HG03354 (cell line): Measurements from ENCODE around the gene SLC6A7.

Source experiments
- ATAC-seq: cut with Tn5 transposase; IDR thresholded peaks from one replicate; pipeline ENCODE4 v1.9.1; 2021; ENCODE audit warnings: mild to moderate bottlenecking; ENCODE audit not compliant: unreplicated experiment, poor library complexity, severe bottlenecking

Gene SLC6A7

DNA sequence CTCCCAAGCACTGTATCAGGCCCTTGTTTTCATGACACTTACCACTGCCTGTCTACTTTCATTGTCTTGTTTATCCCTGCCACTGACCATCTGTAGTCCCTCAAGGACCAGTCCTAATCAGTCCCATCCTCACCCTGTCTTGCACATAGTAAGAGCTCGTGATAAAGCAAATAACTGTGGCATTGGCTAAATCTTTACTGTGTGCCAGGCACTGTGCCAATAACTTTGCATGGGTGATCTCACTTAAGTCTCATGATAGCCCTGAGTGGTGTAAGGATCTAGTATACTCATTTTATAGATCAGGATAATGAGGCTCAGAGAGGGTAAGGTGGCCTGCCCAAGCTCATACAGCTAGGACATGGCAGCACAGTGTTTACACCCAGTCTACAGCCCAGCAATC, 17.7 kb upstream of the SLC6A7 start:
- ATAC-seq: no peak

- ATAC-seq: no peak
Measured at GRCh38 chr5:150172556-150172955, 17.3 kb upstream of the SLC6A7 start.

GRCh38 chr5:150173161-150173560, 16.7 kb upstream of the SLC6A7 start:
- no peak for ATAC-seq

DNA sequence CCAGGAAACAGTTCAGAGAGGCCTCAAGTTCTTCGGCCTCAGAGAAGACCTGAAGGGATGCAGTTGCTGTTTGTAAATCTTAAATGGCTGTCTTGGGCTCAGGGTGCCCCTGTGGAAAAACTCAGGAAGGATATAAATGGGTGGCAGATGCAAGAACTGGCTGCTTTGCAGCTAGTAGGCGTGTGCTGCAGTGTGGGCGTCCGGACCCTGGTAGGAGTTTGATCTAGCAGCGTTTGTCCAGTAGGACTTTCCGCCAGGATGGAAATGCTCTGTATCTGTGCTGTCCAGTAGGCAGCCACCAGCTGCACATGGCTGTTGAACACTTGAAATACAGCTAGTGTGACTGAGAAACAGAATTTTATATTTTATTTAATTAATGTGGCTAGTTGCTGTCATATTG, 15.6 kb upstream of the SLC6A7 start:
- no peak for ATAC-seq

DNA sequence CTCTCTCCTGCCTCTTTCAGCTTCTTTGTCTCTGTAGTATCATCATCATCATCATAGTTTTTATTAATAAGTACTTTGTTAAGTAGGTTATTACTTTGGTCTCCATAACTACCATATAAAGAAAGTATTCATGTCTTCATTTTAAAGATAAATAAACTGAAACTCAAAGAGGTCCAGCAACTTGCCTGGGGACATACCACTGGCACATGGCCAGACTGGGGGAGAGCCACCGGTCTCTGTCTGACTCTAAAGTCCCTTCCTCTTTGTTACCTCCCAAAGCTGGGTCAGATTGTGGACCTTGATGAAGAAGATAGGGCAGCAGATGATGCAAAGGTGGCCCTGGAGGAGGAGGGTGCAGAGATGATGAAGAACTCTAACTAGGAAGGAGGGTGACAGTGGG, 14.8 kb upstream of the SLC6A7 start:
- ATAC-seq: no peak

- no peak for ATAC-seq
Measured at GRCh38 chr5:150175536-150175935, 14.3 kb upstream of the SLC6A7 start.

DNA sequence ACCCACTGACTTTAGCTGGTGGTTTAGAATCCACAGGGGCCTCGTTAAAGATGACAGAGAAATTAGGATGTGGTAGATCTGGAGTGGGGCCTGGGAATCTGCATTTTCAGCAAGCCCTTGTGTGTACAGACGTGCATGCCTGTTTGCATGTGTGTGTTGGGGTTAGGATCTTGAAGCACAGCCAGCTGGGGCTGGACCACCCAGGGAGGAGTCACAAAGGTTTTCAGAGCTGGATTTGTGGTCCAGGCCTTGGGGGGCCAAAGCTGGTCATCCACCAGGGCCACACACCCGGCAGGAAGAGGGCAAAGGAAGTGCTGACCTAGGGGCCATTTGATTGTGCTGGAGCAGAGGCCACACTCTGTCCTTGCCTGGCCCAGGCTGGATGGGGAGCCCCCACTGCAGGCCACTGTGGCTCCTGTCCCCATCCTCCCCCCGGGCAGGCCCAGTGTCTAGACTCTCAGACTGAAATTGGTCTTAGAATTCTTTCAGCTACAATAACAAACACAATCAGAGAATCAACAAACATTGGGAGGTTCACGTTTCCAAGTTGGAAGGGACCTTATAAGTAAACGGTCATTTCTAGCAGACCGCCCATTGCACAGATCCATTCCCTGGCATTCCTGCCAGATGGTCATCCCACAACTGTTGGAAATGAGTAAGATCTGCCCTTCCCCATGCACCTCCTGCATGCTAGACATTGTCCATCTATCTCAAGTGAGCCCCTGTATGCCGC, 13.0 kb upstream of the SLC6A7 start:
- ATAC-seq: no peak

DNA sequence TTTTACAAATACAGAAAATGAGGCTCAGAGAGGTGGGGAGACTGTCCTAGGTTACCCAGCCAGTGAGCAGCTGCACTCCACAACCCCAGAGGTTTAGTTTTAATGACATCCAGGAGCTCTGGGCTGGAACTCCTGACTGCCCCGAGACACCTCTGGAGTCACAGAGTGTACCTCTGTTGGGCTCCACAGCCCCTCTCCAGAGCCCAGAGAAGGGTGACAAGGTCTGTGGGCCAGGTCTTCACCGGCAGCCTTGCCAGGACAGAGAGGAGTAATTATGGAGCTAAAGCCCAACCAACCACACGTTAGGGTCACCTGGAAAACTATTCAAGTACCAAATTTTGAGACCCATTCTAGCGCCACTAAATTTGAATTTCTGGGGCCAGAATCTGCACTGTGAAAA, 12.1 kb upstream of the SLC6A7 start:
- ATAC-seq: no peak

DNA sequence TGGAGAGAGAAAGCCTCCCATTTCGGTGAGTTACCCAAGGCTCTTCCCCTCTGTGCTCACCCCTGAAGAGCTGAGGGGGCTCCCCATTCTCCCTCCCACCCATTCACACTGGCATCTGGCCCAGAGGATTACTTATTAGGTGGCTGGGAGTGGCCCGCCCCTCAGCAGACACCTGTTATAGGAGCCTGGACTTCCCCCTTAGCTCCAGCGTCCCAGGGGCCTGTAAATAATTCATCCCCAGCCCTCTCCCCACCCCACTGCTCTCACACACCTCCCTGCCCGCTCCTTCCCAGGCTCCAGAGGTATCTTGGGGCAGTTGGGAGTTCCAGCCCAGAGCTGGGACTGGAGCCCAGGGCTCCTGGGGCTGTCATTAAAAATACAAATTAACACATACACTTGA, 11.6 kb upstream of the SLC6A7 start:
- ATAC-seq: no peak

DNA sequence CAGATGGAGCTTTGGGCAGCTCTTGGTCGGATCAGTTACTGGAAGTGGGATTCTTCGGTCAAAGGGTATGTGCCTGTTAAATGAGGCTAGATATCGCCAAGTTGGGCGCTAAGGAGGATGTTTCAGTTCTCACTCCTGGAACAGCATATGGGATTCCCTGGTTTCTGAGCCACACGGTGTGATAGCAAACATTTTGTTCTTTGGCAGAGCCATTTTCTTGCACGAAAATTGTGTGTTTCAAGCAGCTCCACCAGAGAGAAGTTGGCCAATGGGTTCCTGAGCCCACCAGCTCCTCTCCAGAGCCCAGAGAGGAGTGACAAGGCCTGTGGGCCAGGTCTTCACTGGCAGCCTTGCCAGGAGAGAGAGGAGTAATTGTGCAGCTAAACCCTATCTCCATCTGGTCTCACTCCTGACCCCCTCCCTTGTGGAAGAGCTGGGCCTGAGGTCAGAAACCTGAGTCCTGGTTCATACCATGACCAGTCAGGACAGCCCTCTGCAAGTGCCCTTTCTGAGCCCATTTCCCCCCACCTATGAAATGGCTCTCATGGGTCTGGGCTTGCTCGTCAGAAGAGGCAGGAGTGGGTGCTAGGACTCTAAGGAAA, 10.7 kb upstream of the SLC6A7 start:
- ATAC-seq: no peak

DNA sequence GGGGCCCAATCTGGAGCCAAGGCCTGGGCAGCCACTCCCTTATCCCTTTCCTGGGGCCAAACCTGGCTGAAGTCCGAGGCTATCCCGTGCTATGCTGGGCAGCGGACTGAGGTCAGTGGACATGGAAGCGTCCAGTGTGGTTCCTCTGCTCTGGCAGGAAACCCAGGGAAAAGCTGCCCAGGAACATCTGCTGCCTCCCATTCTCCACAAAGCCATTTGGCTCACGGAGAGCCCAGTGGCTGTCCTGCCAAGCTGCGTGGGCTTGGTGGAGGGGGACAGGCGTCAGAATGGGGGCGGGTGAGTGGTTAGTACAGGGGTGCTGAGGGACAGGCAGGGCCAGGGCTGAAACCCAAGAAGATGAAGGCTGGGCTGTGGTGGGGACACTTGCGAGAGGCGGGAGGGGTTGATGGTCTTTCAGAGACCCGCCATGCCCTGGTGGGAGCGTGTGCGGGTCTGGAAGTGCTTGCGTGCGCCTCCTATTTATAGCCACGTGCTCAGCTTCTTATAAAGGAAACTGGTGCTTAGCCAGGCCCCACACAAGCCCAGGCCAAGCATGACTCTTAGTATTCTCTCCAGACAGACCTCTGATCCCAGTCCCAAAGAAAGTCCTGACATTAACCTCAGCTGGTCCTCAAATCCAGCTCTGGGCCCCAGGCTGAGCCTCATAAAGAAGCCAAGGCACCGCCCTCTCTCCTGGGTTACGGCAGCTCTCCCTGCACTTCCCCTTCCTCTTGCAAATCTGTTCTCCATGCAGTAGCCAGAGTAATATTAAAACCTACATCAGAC, 9.4 kb upstream of the SLC6A7 start:
- ATAC-seq: no peak

DNA sequence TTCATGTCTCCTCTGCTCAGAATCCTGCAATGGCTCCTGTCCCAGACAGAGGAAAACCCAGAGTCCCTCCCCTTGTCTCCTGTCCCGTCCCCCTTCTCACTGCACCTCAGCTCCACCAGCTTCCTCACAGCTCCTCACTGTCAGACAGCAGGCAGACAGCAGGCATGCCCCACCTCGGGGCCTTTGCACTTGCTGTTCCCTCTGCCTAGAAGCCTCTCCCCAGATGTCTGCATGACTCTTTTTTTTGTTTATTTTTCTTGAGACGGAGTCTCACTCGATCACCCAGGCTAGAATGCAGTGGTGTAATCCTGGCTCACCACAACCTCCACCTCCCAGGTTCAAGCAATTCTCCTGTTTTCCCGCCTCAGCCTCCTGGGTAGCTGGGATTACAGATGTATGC, 8.8 kb upstream of the SLC6A7 start:
- no peak for ATAC-seq

GRCh38 chr5:150181766-150182545, 7.9 kb upstream of the SLC6A7 start:
- ATAC-seq: no peak

DNA sequence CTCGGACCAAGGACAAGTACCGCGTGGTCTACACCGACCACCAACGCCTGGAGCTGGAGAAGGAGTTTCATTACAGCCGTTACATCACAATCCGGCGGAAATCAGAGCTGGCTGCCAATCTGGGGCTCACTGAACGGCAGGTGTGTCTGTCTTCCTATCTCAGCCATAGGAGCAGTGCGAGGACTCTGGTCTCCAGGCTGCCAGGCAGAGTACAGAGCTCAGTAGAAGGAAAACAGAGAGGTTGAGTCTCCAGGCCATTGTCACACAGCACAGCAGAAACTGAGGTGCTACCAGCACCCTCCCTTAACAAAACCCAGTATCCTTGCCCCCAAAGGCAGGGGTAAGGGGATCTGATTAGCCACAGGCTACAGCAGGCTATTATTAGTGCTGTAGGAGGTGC, 7.1 kb upstream of the SLC6A7 start:
- ATAC-seq: no peak

DNA sequence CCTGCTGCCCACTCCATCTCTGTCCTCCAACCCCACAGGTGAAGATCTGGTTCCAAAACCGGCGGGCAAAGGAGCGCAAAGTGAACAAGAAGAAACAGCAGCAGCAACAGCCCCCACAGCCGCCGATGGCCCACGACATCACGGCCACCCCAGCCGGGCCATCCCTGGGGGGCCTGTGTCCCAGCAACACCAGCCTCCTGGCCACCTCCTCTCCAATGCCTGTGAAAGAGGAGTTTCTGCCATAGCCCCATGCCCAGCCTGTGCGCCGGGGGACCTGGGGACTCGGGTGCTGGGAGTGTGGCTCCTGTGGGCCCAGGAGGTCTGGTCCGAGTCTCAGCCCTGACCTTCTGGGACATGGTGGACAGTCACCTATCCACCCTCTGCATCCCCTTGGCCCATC, 6.4 kb upstream of the SLC6A7 start:
- no peak for ATAC-seq

DNA sequence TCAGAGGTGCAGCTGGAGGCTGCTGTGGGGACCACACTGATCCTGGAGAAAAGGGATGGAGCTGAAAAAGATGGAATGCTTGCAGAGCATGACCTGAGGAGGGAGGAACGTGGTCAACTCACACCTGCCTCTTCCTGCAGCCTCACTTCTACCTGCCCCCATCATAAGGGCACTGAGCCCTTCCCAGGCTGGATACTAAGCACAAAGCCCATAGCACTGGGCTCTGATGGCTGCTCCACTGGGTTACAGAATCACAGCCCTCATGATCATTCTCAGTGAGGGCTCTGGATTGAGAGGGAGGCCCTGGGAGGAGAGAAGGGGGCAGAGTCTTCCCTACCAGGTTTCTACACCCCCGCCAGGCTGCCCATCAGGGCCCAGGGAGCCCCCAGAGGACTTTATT, 5.9 kb upstream of the SLC6A7 start:
- no peak for ATAC-seq

- ATAC-seq: no peak
Measured at GRCh38 chr5:150184990-150185912, 4.6 kb upstream of the SLC6A7 start.

DNA sequence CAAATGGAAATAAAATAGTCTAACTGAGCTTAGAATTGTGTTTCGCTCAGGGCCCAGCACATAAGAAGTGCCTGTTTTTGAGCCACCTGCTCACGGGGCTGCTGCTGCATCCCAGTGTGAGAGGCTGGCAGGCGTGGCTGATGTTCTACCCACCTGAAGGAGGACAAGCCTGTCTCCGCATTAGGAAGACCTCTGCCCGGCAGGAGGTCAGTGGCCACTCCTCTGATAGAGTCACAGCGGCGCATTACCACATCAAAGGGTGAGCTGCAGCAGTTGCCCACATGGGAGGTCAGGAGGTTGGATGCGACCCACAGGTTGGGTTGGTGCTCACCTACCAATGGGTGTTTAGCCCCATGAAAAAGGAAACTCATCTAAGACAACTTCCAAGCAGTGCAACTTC, 3.7 kb upstream of the SLC6A7 start:
- no peak for ATAC-seq

DNA sequence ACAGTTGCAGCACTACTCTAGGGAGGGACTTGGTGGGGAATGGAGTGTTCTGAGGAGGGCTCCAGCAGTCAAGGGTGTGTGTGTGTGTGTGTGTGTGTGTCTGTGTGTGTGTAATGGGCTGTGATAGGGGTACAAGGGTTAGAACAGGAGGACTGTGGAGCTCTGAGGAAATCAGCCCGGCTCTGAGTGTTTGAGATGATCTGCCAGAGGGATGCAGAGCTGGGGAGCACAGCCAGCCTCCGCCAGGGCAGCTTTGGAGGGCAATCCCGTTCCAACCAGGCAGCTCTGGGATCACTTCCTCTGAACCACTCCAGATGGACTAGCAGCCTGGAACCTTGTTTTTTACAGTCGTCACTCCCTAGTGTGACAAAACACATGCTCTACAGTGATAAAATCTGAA, 3.0 kb upstream of the SLC6A7 start:
- no peak for ATAC-seq
